Panc1 (cell line): ENCODE results near the gene ACOX3.

Experiments used
- CTCF ChIP-seq: fragments of 450-650 bp; IDR thresholded peaks from 2 replicates; pipeline ENCODE4 v1.5.1; 2017; ENCODE audit warnings: mild to moderate bottlenecking
- POLR2AphosphoS5 ChIP-seq: IDR thresholded peaks from 2 replicates; pipeline ENCODE4 v1.6.1; 2012; ENCODE audit warnings: mild to moderate bottlenecking, low read depth, low read length, moderate library complexity

DNA sequence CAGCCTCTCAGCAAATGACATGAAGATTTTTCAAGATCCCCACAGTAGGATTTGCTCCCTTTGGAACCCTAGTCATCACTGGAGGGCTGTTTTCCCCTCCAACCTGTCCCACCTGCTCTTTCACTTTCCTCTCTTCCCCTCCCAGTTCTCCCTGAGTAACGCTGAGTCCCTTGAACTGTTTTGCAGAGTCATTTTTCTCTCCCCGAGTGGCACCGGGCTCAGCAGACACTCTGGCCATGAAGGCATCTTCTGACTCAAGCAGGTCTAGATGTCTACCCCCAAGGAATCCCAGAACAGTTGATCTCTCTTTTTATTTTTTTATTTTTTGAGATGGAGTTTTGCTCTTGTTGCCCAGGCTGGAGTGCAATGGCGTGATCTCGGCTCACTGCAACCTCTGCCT is 118.8 kb downstream of the ACOX3 start:
- no peak for TF ChIP-seq CTCF
- no peak for TF ChIP-seq POLR2AphosphoS5
